ENCODE data around the gene COMMD1.

DNA sequence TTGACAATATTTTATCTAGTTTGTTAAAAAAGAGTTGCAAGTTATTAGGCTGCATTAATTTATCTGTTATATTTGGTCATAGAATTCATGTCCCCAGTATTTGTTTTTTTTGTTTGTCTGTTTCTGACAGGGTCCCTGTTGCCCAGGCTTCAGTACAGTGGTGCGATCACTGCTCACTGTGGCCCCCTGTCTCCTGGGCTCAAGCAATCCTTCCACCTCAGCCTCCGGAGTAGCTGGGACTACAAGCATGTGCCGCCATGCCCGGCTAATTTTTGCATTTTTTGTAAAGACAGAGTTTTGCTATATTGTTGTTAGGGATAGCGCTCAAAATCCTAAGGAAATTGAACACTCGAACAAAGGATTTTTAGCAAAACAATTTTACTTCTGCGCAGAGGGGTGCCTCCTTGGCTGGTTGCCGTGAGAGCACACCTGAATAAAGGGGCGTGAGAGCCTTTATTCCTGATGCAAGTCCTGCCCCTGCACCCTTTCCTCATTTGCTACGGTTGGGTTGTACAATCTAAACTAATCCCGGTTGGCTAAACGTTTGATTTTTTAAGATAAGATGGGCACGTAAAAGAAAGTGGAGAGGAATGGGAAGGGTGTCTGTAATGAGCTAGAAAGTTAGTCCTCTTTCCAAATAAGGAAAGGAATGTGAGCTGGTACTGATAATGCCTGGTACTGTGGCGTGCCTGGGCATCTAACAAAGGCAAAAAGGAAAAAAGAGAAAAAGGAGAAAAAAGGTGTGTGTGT lies 65.5 kb downstream of the COMMD1 start:
- TF ChIP-seq EZH2 (IDR thresholded peaks at IDR 0.05; ENCODE audit: low read length) = no peak
- TF ChIP-seq, protein P1, sequence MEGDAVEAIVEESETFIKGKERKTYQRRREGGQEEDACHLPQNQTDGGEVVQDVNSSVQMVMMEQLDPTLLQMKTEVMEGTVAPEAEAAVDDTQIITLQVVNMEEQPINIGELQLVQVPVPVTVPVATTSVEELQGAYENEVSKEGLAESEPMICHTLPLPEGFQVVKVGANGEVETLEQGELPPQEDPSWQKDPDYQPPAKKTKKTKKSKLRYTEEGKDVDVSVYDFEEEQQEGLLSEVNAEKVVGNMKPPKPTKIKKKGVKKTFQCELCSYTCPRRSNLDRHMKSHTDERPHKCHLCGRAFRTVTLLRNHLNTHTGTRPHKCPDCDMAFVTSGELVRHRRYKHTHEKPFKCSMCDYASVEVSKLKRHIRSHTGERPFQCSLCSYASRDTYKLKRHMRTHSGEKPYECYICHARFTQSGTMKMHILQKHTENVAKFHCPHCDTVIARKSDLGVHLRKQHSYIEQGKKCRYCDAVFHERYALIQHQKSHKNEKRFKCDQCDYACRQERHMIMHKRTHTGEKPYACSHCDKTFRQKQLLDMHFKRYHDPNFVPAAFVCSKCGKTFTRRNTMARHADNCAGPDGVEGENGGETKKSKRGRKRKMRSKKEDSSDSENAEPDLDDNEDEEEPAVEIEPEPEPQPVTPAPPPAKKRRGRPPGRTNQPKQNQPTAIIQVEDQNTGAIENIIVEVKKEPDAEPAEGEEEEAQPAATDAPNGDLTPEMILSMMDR (optimal IDR thresholded peaks at IDR 0.05 in 1 of 3, IDR thresholded peaks at IDR 0.05 in 1 of 3, conservative IDR thresholded peaks at IDR 0.05 in 1 of 3; ENCODE audit: extremely low read depth in 1 of 3, insufficient read depth in 2 of 3, low read length in 3 of 3) = peak; percentile 35 to 48 (median 36)
